ENCODE results near the gene HMGN1. TPM values are rescaled to one million over a fixed set of nuclear protein-coding genes. Genes with fewer than 3 reads are reported as not detected.

The HMGN1 gene
- total RNA-seq, 1 experiment from 2014 or later, result 222 TPM

DNA sequence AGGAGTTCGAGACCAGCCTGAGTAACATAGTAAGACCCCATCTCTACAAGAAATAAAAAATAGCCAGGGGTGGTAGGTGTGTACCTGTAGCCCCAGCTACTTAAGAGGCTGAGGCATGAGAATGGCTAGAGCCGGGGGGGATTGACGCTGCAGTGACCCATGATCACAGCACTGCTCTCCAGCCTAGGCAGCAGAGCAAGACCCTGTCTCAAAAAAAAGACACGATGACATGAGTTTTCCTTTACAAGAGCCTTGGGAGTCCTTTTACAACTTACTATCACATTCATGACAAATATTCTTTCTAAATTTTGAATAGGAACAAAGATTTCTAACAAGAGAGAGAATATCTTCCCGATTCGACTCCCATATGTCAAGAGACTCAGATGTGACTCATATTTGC, 32.2 kb downstream of the HMGN1 start:
- DNase-seq (ENCODE audit: low read depth, low spot score), result no peak
- in situ Hi-C loops (cut with HindIII; ENCODE audit: low pct_unique_long_range_greater_than_20kb, low sequenced_read_pairs), result no loop called here

DNA sequence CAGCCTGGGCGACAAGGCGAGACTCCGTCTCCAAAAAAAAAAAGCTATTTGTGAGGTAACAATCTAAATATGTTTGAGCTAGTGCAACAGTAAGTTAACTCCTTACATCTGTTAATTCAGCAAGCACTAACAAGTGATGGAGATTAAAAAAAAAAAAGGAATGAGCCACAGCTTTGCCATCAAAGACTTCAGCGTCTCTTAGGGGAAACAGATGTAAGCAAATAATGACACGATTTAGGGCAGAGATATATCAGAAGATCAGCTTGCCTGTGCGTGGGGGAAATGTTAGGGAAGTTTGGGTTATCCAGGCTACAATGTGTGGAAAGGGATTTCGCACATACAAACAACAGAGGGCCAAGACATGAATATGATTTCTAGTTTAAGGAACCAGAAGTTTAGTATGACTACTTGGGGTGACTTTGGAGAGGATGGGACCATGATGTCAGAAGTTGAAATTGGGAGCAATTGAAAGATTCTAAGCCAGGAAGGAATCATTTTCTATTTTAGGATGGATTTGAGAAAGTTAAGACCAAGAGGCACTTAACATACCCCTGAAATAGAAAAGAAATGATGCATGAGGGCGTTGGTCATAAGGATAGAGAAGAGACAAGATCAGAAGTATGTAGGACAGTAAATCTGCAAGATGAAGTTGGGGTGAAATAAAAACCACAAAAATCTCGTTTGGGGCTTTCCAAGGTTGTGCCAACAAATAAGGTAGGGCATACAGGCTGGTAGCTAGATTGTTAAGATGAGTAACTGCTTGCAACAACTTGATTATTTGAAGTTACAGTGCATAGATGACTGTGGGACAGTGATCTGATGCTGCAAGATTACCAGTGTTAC, 33.1 kb downstream of the HMGN1 start:
- DNase-seq (ENCODE audit: low read depth, low spot score), result no peak
- in situ Hi-C loops (cut with HindIII; ENCODE audit: low pct_unique_long_range_greater_than_20kb, low sequenced_read_pairs), result no loop called here

DNA sequence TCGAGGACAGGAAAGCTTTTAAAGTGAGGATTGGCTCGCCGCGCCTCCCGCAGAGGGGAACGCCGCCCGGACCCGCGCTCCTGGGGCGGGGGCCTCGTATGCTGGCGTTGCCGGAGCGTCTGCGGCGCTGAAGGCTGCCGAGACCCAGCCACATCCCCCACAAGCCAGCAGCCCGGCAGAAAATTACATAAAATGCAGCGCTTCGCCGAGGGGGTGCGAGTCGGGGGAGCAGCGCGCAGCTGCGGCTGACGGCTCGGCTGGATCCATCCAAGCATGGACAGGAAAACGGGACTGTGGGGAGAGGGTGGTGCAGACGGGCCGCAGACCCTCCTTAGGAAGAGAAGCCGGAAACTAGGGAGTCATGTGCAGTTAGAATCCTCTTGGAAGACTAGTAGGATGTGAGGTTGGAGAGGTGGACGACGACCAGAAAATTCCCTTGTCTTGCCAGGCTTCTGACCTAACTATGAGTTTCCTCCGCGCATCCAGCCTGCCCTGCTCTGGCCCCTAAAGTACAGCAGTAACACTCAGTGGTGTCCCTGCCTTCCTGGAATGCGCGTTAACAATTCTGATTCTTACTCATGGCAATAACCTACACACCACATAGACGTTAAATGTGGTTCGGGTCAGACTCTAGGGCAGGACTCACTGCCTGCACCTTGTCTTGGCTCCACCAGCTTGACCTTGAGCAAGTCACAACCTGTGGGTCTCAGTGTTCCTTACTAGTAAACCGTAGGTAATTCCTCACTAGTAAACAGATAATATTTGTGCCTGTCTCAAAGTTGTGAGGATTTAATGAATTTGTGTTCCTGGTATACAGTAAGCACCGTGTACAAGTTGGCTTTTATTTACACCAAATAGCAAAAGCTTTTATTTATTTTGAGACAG, 34.5 kb downstream of the HMGN1 start:
- peak; percentile 33 for DNase-seq (ENCODE audit: low read depth, low spot score)
- in situ Hi-C loops (cut with HindIII; ENCODE audit: low pct_unique_long_range_greater_than_20kb, low sequenced_read_pairs), result no loop called here

DNA sequence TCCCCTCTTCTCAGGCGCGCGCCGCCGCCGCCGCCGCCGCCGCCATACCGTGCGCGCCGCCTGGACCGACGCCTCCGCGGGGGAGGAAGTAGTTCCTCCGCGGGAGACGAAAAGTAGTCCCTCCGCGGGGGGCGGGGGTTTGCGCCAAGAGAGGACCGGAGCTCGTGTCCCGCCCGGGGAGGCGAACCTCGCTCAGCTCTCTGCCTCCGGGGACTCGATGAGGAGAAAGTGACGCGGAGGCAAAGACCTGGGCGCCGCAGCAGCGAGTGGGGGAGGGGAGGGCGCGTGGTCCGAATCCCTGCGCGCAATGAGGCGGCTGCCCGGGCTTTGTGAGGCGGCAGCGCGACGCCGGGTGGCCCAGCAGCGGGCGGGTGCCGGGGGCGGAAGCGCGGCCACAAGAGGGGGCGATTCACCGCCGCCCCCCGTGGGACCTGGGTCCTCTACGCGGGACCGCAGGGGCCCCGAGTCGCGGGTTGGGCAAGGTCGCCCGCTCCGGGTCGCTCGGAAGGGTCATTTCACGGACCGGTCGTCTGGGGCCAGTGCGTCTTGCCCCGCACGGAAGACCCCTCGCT, 35.2 kb downstream of the HMGN1 start, which contains the start of gene BRWD1:
BRWD1 (minus strand) TSS at position 62 of the 572 bp plus-strand sequence. CDS start 141 bp downstream, outside the sequence.
- peak; percentile 69 for DNase-seq (ENCODE audit: low read depth, low spot score)
- in situ Hi-C loops (cut with HindIII; ENCODE audit: low pct_unique_long_range_greater_than_20kb, low sequenced_read_pairs), result no loop called here

DNA sequence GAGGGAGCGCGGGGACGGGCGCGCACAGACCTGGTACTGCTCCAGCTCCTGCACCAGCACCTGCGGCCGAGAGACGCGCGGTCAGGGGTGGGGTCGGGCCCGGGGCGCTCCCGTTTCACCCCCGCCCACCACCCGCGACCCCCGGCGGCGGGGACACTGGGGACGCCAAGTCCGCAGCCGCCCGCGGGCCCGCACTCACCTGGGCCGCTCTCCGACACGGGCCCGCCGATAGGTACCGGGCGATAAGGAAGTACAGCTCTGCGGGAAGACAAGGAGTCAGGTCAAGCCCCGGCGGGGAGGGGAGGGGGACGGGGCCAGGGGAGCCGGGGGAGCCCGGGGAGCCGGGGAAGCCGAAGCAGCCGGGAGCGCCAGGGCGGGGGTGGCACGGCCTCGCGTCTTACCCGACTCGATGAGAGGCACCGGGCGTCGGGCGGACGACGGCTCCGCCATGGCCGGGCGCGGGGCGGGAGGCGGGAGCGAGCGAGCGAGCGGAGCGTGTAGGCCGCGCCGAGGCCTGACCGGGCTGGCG, 35.8 kb downstream of the HMGN1 start:
- DNase-seq (ENCODE audit: low read depth, low spot score), result no peak
- in situ Hi-C loops (cut with HindIII; ENCODE audit: low pct_unique_long_range_greater_than_20kb, low sequenced_read_pairs), result no loop called here

DNA sequence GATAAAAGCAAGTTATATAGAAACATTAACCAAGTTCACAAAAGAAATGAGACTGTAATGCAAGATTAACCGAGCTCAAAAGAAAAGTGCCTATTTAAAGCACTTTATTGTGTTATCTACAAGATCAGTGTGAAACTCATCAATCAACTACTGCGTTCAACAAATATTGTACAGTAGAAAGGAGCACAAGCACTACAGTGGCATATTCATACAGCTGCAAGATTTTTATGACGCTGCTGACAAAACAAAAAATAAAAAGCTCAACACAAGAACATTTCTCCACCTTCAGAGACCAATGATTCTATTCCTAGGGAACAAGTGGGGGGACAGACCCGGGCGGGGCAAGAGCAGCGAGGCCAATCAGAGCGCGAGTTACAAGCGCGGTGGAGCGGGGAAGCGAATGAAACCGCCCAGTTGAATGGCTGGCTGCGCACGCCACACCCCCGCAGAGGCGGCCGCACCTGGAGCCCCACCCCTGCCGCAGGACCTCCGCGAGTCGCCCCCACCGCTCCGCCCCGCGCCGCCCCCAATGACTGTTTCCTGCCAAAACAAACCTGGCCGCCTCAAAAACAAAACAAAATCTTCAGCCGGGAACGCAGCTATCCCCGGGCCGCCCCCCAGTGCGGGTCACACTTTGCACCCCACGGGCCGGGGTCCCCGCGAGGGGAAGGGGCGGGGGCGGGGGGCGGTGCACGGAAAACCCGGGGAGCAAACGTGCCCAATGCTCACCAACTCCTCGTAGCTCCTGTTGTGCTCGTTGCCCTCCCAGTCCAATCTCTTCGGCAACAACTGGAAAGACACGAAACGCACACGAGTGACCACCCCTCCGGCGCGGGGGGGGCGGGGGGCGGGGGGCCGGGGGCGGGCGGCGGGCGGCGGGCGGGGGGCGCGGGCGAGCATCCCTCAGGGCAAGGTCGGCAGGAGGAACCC, 36.5 kb downstream of the HMGN1 start:
- peak; percentile 86 for DNase-seq (ENCODE audit: low read depth, low spot score)
- in situ Hi-C loops (cut with HindIII; ENCODE audit: low pct_unique_long_range_greater_than_20kb, low sequenced_read_pairs), result no loop called here

DNA sequence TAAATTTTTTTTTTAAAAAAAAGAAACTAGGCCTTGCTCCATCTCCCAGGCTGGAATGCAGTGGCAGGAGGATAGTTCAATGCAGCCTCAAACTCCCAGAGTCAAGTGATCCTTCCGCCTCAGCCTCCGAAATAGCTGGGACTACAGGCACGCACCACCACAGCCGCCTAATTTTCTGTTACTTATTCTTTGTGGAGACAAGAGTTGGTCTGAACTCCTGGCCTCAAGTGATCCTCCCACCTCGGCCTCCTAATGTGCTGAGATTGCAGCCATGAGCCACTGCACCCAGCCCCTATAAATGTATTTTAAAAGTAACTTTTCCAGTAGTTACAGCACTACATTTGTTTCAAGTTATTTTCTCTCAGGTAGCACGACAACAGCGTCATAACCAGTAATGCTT, 37.7 kb downstream of the HMGN1 start:
- DNase-seq (ENCODE audit: low read depth, low spot score), result no peak
- in situ Hi-C loops (cut with HindIII; ENCODE audit: low pct_unique_long_range_greater_than_20kb, low sequenced_read_pairs), result no loop called here

DNA sequence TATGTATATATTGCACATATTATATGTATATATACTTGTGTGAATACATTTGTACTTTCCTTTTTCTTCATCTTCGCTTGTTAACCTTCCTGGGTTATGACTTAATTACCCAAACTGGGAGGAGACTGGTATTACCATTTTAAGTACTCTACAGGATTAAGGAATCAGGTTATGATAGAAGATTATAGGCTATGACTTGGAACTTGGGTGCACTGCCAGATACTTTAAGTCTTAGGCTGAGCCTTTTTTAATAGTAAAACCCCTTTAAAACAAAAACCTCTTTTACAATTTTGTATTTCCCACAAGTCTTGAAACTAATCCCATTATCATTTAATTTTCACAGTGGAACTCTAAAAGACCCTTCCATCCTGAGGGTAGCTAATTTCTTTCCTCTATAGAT, 41.4 kb downstream of the HMGN1 start:
- in situ Hi-C loops (cut with HindIII; ENCODE audit: low pct_unique_long_range_greater_than_20kb, low sequenced_read_pairs), result no loop called here
- no peak for DNase-seq (ENCODE audit: low read depth, low spot score)

DNA sequence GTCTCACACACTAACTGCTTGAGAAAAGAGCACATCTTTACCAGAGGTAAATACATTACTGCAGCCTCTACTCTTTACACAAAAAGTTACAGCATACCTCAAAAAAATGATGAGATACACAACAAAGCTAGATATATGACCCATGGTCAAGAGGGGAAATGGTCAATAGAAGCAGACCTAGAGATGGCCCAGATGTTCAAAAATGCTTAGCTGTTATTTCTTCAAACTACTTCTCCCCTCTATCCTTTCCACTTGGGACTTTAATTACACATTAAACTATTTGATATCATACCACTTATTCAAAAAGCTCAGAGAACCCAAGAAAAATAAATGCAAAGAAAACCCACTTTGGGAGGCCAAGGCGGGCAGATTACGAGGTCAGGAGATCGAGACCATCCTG, 48.3 kb downstream of the HMGN1 start:
- in situ Hi-C loops (cut with HindIII; ENCODE audit: low pct_unique_long_range_greater_than_20kb, low sequenced_read_pairs), result no loop called here
- DNase-seq (ENCODE audit: low read depth, low spot score), result no peak

DNA sequence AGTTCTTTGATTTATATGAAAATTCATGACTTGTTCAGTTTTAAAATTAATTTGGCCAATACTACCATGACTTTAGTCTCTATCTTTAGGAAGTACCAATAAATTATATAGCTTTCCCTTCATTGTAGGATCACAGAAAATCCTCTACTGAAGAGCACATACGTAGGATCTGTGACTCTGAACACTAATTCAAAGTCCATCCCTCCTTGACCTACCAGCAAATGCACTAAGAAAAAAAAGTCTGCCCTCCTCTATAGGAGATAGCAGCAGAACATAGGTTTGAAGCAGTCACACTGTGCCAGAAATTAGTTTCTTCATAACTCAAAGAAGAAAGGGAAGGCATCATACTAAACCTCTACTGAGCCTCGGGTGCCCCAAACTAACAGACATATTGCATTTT, 52.0 kb downstream of the HMGN1 start:
- in situ Hi-C loops (cut with HindIII; ENCODE audit: low pct_unique_long_range_greater_than_20kb, low sequenced_read_pairs), result no loop called here
- DNase-seq (ENCODE audit: low read depth, low spot score), result no peak

Small RNA genes within 50 kb of the gene (small RNA-seq; reads per million reads assigned to genes)
- 0 reads per million in 2 experiments for gene RF00019

Other genes starting within 250 kb of the HMGN1 start
- gene PSMG1, start 165.6 kb downstream of the HMGN1 start, total RNA-seq (2014; rRNA removed; shearing (Covaris generic)), result 87.8 and 96.7 TPM in 2 replicates
- gene BRWD1, start 35.5 kb downstream of the HMGN1 start, total RNA-seq (2014; rRNA removed; shearing (Covaris generic)), result 25.8 and 29.5 TPM in 2 replicates
- gene LCA5L, start 96.7 kb upstream of the HMGN1 start, total RNA-seq (2014; rRNA removed; shearing (Covaris generic)), result 1.5 and 2.2 TPM in 2 replicates
- gene SH3BGR, start 102.9 kb upstream of the HMGN1 start, total RNA-seq (2014; rRNA removed; shearing (Covaris generic)), result 1.1 and 4.1 TPM in 2 replicates